ENCODE data around the gene OXER1. TPM values are rescaled to one million over a fixed set of nuclear protein-coding genes. Genes with fewer than 3 reads are reported as not detected.

OXER1 gene
- polyA plus RNA-seq, 1 donor from 2014 or later, result 0.63 TPM

- Mint-ChIP-seq H3K4me1 (peaks cover 6 to 15% (median 14%) of the 10 kb centered on the region in 3 donors), H3K9me3 (no peaks in the 10 kb centered on the region), H3K27ac (no peak overlapping the region), H3K27me3 (no peaks in the 10 kb centered on the region), H3K36me3 (no peaks in the 10 kb centered on the region), H3K4me3 (no peak overlapping the region)
Observed at GRCh38 chr2:42788478-42788793, 24.5 kb upstream of the OXER1 start.

GRCh38 chr2:42787788-42788477, 24.0 kb upstream of the OXER1 start:
- no peaks in the 10 kb centered on the region for H3K36me3 Mint-ChIP-seq
- H3K4me1 Mint-ChIP-seq, result peaks cover 3 to 13% (median 12%) of the 10 kb centered on the region in 3 donors
- no peak overlapping the region for H3K4me3 Mint-ChIP-seq
- no peaks in the 10 kb centered on the region for H3K9me3 Mint-ChIP-seq
- no peaks in the 10 kb centered on the region for H3K27me3 Mint-ChIP-seq
- no peak overlapping the region for H3K27ac Mint-ChIP-seq

GRCh38 chr2:42787424-42787787, 23.5 kb upstream of the OXER1 start:
- Mint-ChIP-seq H3K36me3 (no peaks in the 10 kb centered on the region), H3K27ac (no peak overlapping the region), H3K4me3 (no peak overlapping the region)

GRCh38 chr2:42786561-42787345, 22.8 kb upstream of the OXER1 start:
- Mint-ChIP-seq H3K9me3 (no peaks in the 10 kb centered on the region), H3K27me3 (no peaks in the 10 kb centered on the region), H3K4me1 (peaks cover 0 to 9% (median 8%) of the 10 kb centered on the region in 3 donors), H3K36me3 (peaks cover under 1% of the 10 kb centered on the region), H3K27ac (no peak overlapping the region), H3K4me3 (no peak overlapping the region)

More at GRCh38 chr2:42787424-42787787, 23.5 kb upstream of the OXER1 start:
- Mint-ChIP-seq H3K27me3 (no peaks in the 10 kb centered on the region), H3K4me1 (peaks cover 3 to 13% (median 12%) of the 10 kb centered on the region in 3 donors), H3K9me3 (no peaks in the 10 kb centered on the region)

GRCh38 chr2:42784204-42784880, 20.4 kb upstream of the OXER1 start:
- peaks cover 2% of the 10 kb centered on the region for H3K36me3 Mint-ChIP-seq
- H3K4me3 Mint-ChIP-seq, result no peak overlapping the region
- no peaks in the 10 kb centered on the region for H3K4me1 Mint-ChIP-seq
- H3K9me3 Mint-ChIP-seq, result no peaks in the 10 kb centered on the region
- H3K27ac Mint-ChIP-seq, result no peak overlapping the region
- no peaks in the 10 kb centered on the region for H3K27me3 Mint-ChIP-seq

GRCh38 chr2:42783511-42783910, 19.6 kb upstream of the OXER1 start:
- Mint-ChIP-seq H3K36me3 (peaks cover 2% of the 10 kb centered on the region), H3K4me3 (no peak overlapping the region), H3K9me3 (no peaks in the 10 kb centered on the region), H3K27me3 (no peaks in the 10 kb centered on the region), H3K27ac (no peak overlapping the region), H3K4me1 (no peaks in the 10 kb centered on the region)

- Mint-ChIP-seq H3K9me3 (peaks cover 0 to 4% (median 2%) of the 10 kb centered on the region in 3 donors), H3K36me3 (peaks cover 2% of the 10 kb centered on the region), H3K4me1 (no peaks in the 10 kb centered on the region), H3K27me3 (no peaks in the 10 kb centered on the region), H3K27ac (no peak overlapping the region), H3K4me3 (no peak overlapping the region)
Observed at GRCh38 chr2:42781181-42781580, 17.2 kb upstream of the OXER1 start.

- Mint-ChIP-seq H3K9me3 (peaks cover 0 to 4% (median 2%) of the 10 kb centered on the region in 3 donors), H3K4me1 (peaks cover 6 to 11% (median 8%) of the 10 kb centered on the region in 3 donors), H3K4me3 (no peak overlapping the region), H3K27ac (no peak overlapping the region), H3K36me3 (peaks cover 2% of the 10 kb centered on the region), H3K27me3 (no peaks in the 10 kb centered on the region)
Observed at GRCh38 chr2:42777883-42778805, 14.2 kb upstream of the OXER1 start.

GRCh38 chr2:42775810-42776209, 11.9 kb upstream of the OXER1 start:
- H3K36me3 Mint-ChIP-seq, result no peaks in the 10 kb centered on the region
- no peaks in the 10 kb centered on the region for H3K27me3 Mint-ChIP-seq
- H3K4me1 Mint-ChIP-seq, result peaks cover 6 to 14% (median 8%) of the 10 kb centered on the region in 3 donors
- peak overlapping the region; percentile 4 to 77 (median 52) for H3K27ac Mint-ChIP-seq
- H3K4me3 Mint-ChIP-seq, result peak overlapping the region in 1 of 4 donors; percentile 58
- H3K9me3 Mint-ChIP-seq, result peaks cover 0 to 4% (median 2%) of the 10 kb centered on the region in 3 donors

GRCh38 chr2:42775186-42775585, 11.3 kb upstream of the OXER1 start:
- Mint-ChIP-seq H3K9me3 (peaks cover 0 to 4% (median 2%) of the 10 kb centered on the region in 3 donors), H3K4me3 (peak overlapping the region in 2 of 4 donors; percentile 72 to 87), H3K27me3 (no peaks in the 10 kb centered on the region), H3K36me3 (peaks cover 1% of the 10 kb centered on the region), H3K27ac (peak overlapping the region in 2 of 3 donors; percentile 52 to 77), H3K4me1 (peaks cover 6 to 14% (median 8%) of the 10 kb centered on the region in 3 donors)

GRCh38 chr2:42771546-42772153, 7.7 kb upstream of the OXER1 start:
- H3K9me3 Mint-ChIP-seq, result no peaks in the 10 kb centered on the region
- H3K27ac Mint-ChIP-seq, result no peak overlapping the region
- peaks cover 8 to 18% (median 8%) of the 10 kb centered on the region in 3 donors for H3K4me1 Mint-ChIP-seq
- no peaks in the 10 kb centered on the region for H3K27me3 Mint-ChIP-seq
- peaks cover 3% of the 10 kb centered on the region for H3K36me3 Mint-ChIP-seq
- H3K4me3 Mint-ChIP-seq, result no peak overlapping the region

GRCh38 chr2:42770288-42771131, 6.6 kb upstream of the OXER1 start:
- Mint-ChIP-seq H3K27ac (peak overlapping the region in 1 of 3 donors; percentile 91), H3K36me3 (peaks cover 3% of the 10 kb centered on the region), H3K27me3 (no peaks in the 10 kb centered on the region), H3K4me3 (peak overlapping the region in 1 of 4 donors; percentile 84), H3K4me1 (peaks cover 5 to 14% (median 8%) of the 10 kb centered on the region in 3 donors), H3K9me3 (no peaks in the 10 kb centered on the region)

- Mint-ChIP-seq H3K9me3 (no peaks in the 10 kb centered on the region), H3K36me3 (peaks cover 3% of the 10 kb centered on the region), H3K27me3 (no peaks in the 10 kb centered on the region), H3K4me3 (no peak overlapping the region), H3K27ac (no peak overlapping the region), H3K4me1 (peaks cover 3 to 9% (median 3%) of the 10 kb centered on the region in 3 donors)
Observed at GRCh38 chr2:42769583-42770287, 5.8 kb upstream of the OXER1 start.

Data from IgD-negative memory B cell (primary cell).